NCI-H128 (cell line): Measurements from ENCODE around the gene KDM5B.

Experiments used
- DNase-seq: peaks from one replicate; lab custom pipeline; 2025; ENCODE audit not compliant: unreplicated experiment; lab: John Stamatoyannopoulos, UW

KDM5B gene

GRCh38 chr1:202689082-202689481 is 119.1 kb downstream of the KDM5B start:
- no peak for DNase-seq

- no peak for DNase-seq
Observed at GRCh38 chr1:202688401-202688800, 119.8 kb downstream of the KDM5B start.

GRCh38 chr1:202687798-202688197 is 120.4 kb downstream of the KDM5B start:
- DNase-seq: no peak

- no peak for DNase-seq
Observed at GRCh38 chr1:202687370-202687769, 120.9 kb downstream of the KDM5B start.

DNA sequence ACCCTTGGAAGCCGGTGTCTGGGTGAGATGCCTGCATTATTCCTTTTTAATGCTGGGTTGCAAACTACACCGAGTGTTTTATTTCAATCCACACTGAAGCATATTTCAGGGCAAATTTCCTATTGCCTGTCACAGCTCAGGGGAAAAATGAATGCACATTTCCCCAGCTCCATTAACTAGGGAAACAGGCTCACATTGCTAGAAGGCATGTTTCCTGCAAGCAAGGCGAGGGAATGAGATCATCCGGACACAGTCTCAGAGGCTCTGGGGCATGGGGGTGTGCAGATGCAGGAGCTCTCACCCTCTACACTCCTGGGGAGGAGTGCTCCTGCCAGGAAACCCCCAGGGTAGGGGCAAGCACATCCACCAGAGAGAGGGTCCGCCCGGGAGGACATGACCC is 122.6 kb downstream of the KDM5B start:
- no peak for DNase-seq

- no peak for DNase-seq
Observed at GRCh38 chr1:202684716-202685115, 123.5 kb downstream of the KDM5B start.

DNA sequence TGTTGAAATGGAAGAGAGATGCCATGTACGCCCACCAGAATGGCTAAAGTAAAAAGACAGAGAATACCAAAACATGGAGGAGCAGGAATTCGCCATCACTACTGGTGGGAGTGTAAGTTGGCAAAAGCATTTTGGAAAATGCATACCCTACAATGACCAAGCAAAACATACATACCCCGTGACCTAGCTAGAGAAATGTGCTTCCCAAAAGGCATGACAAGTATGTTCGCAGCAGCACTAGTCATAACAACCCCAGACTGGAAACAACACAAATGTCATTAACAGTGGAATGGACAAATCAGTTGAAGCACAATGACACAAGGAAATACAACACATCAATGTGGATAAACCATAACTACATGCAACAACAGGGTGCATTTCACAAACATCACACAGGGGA is 125.2 kb downstream of the KDM5B start:
- DNase-seq: no peak

- no peak for DNase-seq
Observed at GRCh38 chr1:202682477-202682876, 125.7 kb downstream of the KDM5B start.

- no peak for DNase-seq
Observed at GRCh38 chr1:202681736-202682420, 126.3 kb downstream of the KDM5B start.

DNA sequence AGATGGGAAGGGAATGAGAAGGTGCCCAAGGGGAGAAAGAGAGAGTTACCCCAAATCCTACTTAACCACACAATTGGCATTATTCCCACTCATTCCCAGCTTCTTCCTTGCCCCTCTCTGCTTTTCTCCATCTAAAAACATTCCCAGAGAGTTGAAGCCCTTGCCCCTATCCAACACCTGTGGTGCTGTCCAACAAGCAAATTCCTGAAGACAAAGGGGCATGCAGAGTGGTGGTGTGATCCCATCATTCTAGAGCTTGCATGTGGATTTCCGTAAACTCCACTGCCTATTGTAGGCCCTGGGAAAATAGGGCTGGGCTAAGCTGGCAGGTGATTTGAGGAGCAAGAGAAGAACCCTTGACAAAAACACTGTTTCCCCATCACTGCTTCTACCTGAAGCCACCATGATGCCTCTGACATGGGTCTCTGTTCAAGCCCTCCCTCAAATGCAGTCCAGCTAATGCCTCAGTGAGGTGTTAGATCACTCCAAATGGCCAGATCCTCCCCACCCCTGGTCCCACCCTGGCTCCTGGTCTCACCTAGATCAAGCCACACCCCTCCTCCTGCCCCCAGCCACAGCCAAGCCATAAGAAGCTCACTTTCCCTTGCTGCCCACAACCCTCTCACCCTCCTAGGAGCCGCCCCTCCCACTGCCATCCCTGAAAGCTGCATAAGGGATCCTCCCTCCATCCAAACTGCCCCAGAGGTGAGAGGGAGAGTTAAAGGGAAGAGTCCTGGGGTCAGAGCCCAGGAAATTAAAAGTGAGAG is 127.5 kb downstream of the KDM5B start:
- DNase-seq: no peak

DNA sequence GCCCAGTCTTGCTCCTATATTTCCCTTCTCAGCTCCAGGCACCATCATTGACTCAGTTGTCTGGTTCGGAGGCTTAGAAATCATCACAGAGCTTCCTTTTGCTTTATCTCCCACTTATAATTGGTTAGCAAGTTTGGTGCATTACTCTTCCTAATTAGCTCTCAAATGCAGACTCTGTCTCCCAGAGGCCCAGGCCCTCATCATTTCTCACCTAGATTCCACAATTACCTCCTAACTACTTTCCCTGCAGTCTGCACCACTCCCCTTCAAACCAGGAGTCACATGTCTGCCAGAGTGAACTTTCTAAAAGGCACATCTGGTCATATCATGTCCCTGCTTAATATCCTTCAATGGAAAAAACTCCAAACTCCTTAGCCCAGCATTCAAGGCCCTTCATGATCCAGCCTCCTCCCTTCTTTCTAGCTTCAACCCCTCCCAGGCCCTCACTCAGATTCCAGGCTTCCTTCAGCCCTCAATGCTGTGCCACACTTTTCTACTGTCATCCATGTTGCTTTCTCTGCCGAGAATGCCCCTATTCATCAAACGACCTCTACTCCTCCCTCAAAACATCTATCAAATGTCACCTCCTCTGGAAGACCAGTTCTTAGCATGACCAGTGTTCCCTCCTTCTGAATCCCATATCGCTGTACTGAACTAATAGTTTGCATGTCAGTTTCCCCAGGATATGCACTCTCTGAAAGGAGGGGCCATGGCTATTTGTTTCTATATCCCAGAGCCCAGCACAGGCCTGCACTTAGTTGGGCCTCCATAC is 128.6 kb downstream of the KDM5B start:
- no peak for DNase-seq

DNA sequence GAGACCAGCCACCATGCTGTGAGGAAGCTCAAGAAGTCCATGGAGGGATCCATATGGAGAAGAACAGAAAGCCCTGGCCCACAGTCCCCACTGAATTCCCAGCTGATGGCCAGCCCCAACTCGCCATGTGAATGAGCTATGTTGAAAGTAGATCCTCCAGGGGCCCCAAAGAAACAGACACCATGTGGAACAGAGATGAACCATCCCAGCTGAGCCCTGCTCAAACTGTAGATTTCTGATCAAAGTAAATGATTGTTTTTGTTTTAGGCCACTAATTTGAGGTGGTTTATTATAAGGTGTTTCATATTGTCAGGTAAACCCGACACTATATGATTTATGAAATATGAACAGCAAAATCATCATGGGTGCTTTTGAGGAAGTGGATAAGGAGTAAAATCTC is 130.8 kb downstream of the KDM5B start:
- DNase-seq: no peak
